ENCODE data around the gene LRRC63. TPM values are rescaled to one million over a fixed set of nuclear protein-coding genes. Genes with fewer than 3 reads are reported as not detected.
A peak's percentile ranks its signal among the peaks of the same experiment; 100 is the strongest.
"Not testable (repeated sequence)": the region's sequence is repeated elsewhere in the genome, so short reads cannot be mapped to it uniquely, and the experiment has no call there.

Gene LRRC63
- total RNA-seq (2021) (0.74 and 0.82 TPM in 2 replicates), Bru-seq, nascent RNA (percentile 42 among the genes with signal in this experiment), BruChase-seq, experiment 1, labeled RNA remaining after a 2-hour chase (percentile 45 among the genes with signal in this experiment), BruChase-seq, experiment 2, labeled RNA remaining after a 6-hour chase (percentile 39 among the genes with signal in this experiment)
- long read RNA-seq, result 0 reads

- Histone ChIP-seq H3K27me3 (replicated peaks; ENCODE audit: insufficient read depth, low read depth, low read length, poor library complexity) (no peaks in the 10 kb centered on the region), H3K9me3 (ENCODE audit: low read depth, low read length, poor library complexity, severe bottlenecking) (no peaks in the 10 kb centered on the region), H3K4me1 (ENCODE audit: insufficient read depth, low read length, poor library complexity, severe bottlenecking) (peaks cover 16% of the 10 kb centered on the region), H3K27ac (ENCODE audit: low read depth, low read length, poor library complexity, severe bottlenecking) (peak within 1 kb of the TSS; percentile 34), H3K36me3 (ENCODE audit: insufficient read depth, low read length, poor library complexity, severe bottlenecking) (no peaks in the 10 kb centered on the region), H3K4me3 (ENCODE audit: low read depth, low read length, poor library complexity, severe bottlenecking) (peak within 1 kb of the TSS; percentile 49)
- ChIA-PET CTCF (no interaction called here), POLR2A (ENCODE audit: low non-redundant PET) (no interaction called here)
- TF ChIP-seq, protein P1, sequence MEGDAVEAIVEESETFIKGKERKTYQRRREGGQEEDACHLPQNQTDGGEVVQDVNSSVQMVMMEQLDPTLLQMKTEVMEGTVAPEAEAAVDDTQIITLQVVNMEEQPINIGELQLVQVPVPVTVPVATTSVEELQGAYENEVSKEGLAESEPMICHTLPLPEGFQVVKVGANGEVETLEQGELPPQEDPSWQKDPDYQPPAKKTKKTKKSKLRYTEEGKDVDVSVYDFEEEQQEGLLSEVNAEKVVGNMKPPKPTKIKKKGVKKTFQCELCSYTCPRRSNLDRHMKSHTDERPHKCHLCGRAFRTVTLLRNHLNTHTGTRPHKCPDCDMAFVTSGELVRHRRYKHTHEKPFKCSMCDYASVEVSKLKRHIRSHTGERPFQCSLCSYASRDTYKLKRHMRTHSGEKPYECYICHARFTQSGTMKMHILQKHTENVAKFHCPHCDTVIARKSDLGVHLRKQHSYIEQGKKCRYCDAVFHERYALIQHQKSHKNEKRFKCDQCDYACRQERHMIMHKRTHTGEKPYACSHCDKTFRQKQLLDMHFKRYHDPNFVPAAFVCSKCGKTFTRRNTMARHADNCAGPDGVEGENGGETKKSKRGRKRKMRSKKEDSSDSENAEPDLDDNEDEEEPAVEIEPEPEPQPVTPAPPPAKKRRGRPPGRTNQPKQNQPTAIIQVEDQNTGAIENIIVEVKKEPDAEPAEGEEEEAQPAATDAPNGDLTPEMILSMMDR (conservative IDR thresholded peaks at IDR 0.05; ENCODE audit: low read depth, low read length), result no peak
- TSS peak; percentile 67 for BruUV-seq (replicated peaks)
- DNase-seq (ENCODE audit: low spot score), result peak; percentile 95
- intact Hi-C loops (cut with micrococcal nuclease; ENCODE audit: unreplicated experiment), result no loop called here
Measured at GRCh38 chr13:46211483-46212351, at the start of gene LRRC63. Gene LRRC63 (plus strand): TSS chr13:46211928. CDS start chr13:46213035, 1,107 bp downstream.

- H3K4me3 ChIP-seq (ENCODE audit: low read depth, low read length, poor library complexity, severe bottlenecking); DNase-seq (ENCODE audit: low spot score); H3K27ac ChIP-seq (ENCODE audit: low read depth, low read length, poor library complexity, severe bottlenecking); CTCF ChIA-PET; POLR2A ChIA-PET (ENCODE audit: low non-redundant PET); H3K27me3 ChIP-seq (replicated peaks; ENCODE audit: insufficient read depth, low read depth, low read length, poor library complexity); BruUV-seq (replicated peaks); H3K36me3 ChIP-seq (ENCODE audit: insufficient read depth, low read length, poor library complexity, severe bottlenecking); H3K9me3 ChIP-seq (ENCODE audit: low read depth, low read length, poor library complexity, severe bottlenecking): not testable (repeated sequence)
- intact Hi-C loops (cut with micrococcal nuclease; ENCODE audit: unreplicated experiment), result loop anchor here (10.0 kb wide), 3 partner anchors 538 to 788 kb away; no protein-coding TSS in a partner anchor
- peaks cover 14% of the 10 kb centered on the region for H3K4me1 ChIP-seq (ENCODE audit: insufficient read depth, low read length, poor library complexity, severe bottlenecking)
Measured at GRCh38 chr13:46162741-46163140, 49.0 kb upstream of the LRRC63 start.

GRCh38 chr13:46164661-46165060, 47.1 kb upstream of the LRRC63 start:
- BruUV-seq (replicated peaks), result no TSS peak
- POLR2A ChIA-PET (ENCODE audit: low non-redundant PET), result no interaction called here
- CTCF ChIA-PET, result no interaction called here

More at GRCh38 chr13:46164661-46165060, 47.1 kb upstream of the LRRC63 start:
- no peaks in the 10 kb centered on the region for H3K9me3 ChIP-seq (ENCODE audit: low read depth, low read length, poor library complexity, severe bottlenecking)
- no peaks in the 10 kb centered on the region for H3K36me3 ChIP-seq (ENCODE audit: insufficient read depth, low read length, poor library complexity, severe bottlenecking)
- no peak overlapping the region for H3K4me3 ChIP-seq (ENCODE audit: low read depth, low read length, poor library complexity, severe bottlenecking)
- no peaks in the 10 kb centered on the region for H3K27me3 ChIP-seq (replicated peaks; ENCODE audit: insufficient read depth, low read depth, low read length, poor library complexity)
- DNase-seq (ENCODE audit: low spot score), result no peak
- TF ChIP-seq EZH2 (IDR thresholded peaks at IDR 0.05; ENCODE audit: borderline replicate concordance, low read depth, low read length, poor library complexity, severe bottlenecking), result no peak
- TF ChIP-seq, protein P1 (conservative IDR thresholded peaks at IDR 0.05; ENCODE audit: low read depth, low read length), result no peak
- peaks cover 23% of the 10 kb centered on the region for H3K4me1 ChIP-seq (ENCODE audit: insufficient read depth, low read length, poor library complexity, severe bottlenecking)
- H3K27ac ChIP-seq (ENCODE audit: low read depth, low read length, poor library complexity, severe bottlenecking), result no peak overlapping the region
- intact Hi-C loops (cut with micrococcal nuclease; ENCODE audit: unreplicated experiment), result loop anchor here (5.0 to 10.0 kb wide), 4 partner anchors 123 to 790 kb away; no protein-coding TSS in a partner anchor

Measured in A673 (cell line).